ENCODE data around the gene PRAMEF13.
"Not testable (repeated sequence)": the region's sequence is repeated elsewhere in the genome, so short reads cannot be mapped to it uniquely, and the experiment has no call there.

DNA sequence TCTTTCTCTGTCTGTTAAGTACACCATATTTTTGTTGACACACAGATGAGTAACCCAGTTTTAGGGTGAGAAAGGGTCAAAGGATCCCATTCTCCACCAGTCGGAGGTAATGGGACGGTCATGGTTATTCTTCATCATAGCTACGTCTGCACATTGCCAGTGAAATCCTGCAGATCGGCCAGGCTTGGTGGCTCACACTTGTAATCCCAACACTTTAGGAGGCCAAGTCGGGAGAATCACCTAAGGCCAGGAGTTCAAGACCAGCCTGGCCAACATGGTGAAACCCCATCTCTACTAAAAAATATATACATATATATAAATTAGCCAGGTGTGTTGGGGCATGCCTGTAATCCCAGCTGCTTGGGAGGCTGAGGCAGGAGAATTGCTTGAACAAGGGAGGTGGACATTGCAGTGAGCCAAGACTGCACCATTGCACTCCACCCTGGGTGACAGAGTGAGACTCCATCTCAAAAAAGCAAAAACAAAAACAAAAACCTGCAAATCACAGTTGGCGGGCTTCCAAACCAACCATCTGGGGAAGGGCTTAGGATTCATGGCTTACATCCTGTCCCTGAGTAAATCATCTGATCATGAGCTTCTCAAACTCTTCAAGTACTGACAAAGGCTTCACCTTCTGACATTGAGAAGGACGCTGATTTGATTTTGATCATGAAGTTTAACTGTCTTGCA, 30.0 kb upstream of the PRAMEF13 start:
- TF ChIP-seq, protein P1, sequence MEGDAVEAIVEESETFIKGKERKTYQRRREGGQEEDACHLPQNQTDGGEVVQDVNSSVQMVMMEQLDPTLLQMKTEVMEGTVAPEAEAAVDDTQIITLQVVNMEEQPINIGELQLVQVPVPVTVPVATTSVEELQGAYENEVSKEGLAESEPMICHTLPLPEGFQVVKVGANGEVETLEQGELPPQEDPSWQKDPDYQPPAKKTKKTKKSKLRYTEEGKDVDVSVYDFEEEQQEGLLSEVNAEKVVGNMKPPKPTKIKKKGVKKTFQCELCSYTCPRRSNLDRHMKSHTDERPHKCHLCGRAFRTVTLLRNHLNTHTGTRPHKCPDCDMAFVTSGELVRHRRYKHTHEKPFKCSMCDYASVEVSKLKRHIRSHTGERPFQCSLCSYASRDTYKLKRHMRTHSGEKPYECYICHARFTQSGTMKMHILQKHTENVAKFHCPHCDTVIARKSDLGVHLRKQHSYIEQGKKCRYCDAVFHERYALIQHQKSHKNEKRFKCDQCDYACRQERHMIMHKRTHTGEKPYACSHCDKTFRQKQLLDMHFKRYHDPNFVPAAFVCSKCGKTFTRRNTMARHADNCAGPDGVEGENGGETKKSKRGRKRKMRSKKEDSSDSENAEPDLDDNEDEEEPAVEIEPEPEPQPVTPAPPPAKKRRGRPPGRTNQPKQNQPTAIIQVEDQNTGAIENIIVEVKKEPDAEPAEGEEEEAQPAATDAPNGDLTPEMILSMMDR (IDR thresholded peaks at IDR 0.05; ENCODE audit: control extremely low read depth in 1 of 3, insufficient read depth in 1 of 3, low read depth in 1 of 3, low read length in 3 of 3): not testable (repeated sequence)
- TF ChIP-seq, protein P2, sequence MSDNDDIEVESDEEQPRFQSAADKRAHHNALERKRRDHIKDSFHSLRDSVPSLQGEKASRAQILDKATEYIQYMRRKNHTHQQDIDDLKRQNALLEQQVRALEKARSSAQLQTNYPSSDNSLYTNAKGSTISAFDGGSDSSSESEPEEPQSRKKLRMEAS (IDR thresholded peaks at IDR 0.05): not testable (repeated sequence)
- TF ChIP-seq POLR2A (IDR thresholded peaks at IDR 0.05; ENCODE audit: control extremely low read depth in 1 of 2, low read depth in 2 of 2, low read length in 2 of 2); EP300 (IDR thresholded peaks at IDR 0.05; ENCODE audit: borderline replicate concordance in 1 of 2, low read depth in 2 of 2, low read length in 2 of 2); RFX5 (IDR thresholded peaks at IDR 0.05; ENCODE audit: borderline replicate concordance, low read depth, low read length): not testable (repeated sequence)

All from H1 (cell line).